ENCODE results near the gene COL5A3.

GRCh38 chr19:9956956-9957355 lies 53.3 kb downstream of the COL5A3 start:
- TF ChIP-seq EZH2 (IDR thresholded peaks at IDR 0.05; ENCODE audit: low read length) (no peak), CTCF (optimal IDR thresholded peaks at IDR 0.05 in 1 of 3, IDR thresholded peaks at IDR 0.05 in 1 of 3, conservative IDR thresholded peaks at IDR 0.05 in 1 of 3; ENCODE audit: extremely low read depth in 1 of 3, insufficient read depth in 2 of 3, low read length in 3 of 3) (no peak)
